Anterior cingulate cortex (tissue), 58 donors: ENCODE data around the gene DNAH5.

ENCODE experiments used
- DNase-seq, 58 donors: peaks; one replicate each; lab custom pipeline; 2025; lab: John Stamatoyannopoulos, UW

Gene DNAH5

DNA sequence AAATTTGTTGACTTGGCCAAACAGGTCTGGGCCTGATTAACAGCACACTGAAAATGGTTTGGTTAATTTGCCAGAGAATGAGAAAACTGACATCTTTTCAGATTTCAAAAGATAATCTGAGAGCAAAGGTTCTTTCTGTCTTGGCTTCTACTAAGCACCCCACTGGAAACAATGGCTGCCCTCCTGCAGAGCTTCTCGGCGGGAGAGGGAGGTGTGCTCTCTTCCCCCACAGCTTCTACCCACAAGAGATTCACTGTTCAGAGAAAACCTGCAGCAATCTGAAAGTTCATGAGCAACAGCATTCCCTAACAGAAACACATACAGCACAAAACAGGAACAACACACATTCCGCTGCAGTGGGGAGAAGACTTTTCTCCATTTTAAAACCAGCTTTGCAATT lies 3.0 kb downstream of the DNAH5 start:
- no peak for DNase-seq

- no peak for DNase-seq
Observed at GRCh38 chr5:13939638-13940037, 4.8 kb downstream of the DNAH5 start.

DNA sequence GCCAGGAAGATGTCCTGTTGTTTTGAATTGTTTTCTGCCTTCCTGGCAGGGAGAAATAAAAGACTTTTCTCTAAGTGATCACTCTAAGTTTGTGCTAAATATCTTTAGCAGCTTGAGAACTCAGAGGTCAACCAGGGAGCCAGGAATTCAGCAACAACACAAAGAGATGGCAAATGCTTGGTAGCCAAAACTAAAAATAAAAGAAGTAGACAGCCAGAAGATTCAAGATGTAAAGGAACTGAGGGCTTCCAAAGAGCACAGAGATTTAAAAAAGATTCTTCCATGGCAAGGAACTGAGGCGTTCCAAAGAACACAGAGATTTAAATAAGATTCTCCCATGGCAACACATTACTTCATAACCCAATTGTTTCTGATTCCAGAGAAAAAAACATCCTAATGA lies 9.6 kb downstream of the DNAH5 start:
- DNase-seq, result no peak

DNA sequence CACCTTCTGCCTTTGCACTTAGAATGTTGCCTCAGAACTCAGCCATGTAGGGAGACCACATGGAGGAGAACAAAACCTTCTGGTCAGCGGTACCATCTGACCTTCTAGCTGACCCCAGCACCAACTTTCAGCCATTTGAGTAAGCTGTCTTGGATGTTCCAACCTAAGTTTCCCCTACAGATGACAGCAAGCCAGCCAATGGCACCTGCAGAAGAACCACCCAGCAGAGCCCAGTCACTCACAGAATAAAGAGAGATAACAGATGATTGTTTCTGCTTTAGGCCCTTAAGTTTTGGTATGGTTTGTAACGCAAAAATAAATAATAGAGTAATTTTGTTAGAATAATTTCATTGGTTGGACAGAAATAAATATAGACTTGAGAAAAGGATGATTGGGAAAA lies 10.4 kb downstream of the DNAH5 start:
- no peak for DNase-seq

GRCh38 chr5:13932561-13932960 lies 11.9 kb downstream of the DNAH5 start:
- peak in 1 of 58 donors; percentile 19 for DNase-seq

- DNase-seq, result no peak
Observed at GRCh38 chr5:13932011-13932410, 12.5 kb downstream of the DNAH5 start.

DNA sequence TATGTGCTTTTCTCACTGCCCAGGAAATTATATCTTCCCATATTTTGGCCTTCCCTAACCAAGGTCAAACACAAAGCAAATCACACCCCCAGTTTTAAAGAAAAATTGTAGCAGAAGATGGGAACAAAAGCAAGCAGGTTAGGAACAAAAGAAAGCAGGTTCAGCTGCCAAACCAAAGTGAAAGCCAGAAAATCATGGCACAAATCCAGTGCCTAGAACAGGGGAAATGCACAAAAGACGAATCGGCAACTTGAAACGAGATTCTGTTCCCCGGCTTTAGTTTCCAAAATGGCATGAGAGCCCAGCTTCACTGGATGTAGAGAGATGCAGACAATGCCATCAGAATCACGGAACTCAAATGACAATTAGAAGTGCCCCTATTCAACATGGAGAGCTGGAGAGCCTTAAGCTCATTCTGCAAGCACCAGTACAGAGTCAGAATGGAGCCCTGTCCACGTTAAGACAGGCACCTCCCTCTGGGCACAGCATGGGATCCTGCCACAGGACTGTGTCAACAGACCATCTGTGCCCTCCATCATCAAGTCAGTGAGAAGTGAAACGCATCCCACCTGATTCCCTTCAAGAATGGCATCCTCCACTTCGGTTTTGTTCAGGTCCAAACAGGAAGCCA lies 13.8 kb downstream of the DNAH5 start:
- DNase-seq, result peak in 8 of 58 donors; percentile 12 to 36 (median 26)

DNA sequence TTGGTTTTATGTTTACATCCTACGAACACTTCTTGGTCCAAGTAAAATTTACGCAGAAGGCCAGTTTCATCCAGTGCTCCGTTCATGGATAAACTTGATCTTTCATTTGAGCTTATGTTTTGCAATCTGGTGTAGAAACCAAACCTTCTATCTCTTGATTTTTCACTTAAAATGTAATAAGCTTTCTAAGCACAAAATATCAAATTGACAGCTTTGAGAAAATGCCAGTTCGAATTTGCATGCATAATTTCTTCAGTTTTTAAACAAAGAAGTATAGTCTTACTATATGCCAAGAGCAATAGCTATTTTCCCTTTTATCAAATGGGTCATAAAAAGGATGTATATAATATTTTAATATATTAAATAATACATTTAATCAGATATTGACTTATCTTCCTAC lies 17.8 kb downstream of the DNAH5 start:
- DNase-seq, result no peak

DNA sequence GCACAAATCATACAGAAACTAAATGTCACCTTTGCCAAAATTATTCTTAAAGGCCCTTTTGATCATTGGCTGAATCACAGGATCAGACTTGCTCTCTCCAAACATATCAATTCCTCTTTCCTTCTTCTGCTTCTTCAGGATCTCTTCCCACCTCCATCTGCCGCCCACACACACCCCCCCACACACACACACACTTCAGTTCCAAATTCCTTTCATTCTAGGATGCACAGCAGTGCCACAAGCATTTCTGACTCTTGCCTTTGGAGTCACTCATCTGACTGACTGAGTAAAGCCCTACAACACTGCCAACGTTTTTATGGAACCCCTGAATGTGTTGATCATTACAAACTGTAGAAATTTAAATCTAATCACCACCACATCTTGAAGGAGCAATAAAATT lies 22.9 kb downstream of the DNAH5 start:
- DNase-seq, result no peak

GRCh38 chr5:13919786-13920185 lies 24.7 kb downstream of the DNAH5 start:
- DNase-seq, result no peak

DNA sequence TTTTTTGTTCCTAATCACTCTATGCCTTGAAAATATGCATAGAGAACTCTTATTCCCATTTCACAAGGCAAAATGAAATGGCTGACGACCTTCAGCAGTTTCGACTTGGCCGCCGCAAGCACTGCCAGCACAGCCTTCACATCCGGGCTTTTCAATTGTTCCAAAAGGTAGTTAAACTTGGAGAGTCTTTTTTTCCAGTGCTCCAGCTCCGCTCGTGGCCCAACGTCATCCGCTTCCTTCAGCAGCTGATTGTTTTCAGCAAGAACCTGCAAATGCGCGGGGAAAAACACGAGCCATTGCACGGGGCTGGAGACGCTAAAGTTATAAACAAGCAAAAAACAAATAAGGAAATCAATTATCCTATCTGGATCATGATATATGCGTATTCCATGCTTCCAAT lies 25.4 kb downstream of the DNAH5 start:
- no peak for DNase-seq

DNA sequence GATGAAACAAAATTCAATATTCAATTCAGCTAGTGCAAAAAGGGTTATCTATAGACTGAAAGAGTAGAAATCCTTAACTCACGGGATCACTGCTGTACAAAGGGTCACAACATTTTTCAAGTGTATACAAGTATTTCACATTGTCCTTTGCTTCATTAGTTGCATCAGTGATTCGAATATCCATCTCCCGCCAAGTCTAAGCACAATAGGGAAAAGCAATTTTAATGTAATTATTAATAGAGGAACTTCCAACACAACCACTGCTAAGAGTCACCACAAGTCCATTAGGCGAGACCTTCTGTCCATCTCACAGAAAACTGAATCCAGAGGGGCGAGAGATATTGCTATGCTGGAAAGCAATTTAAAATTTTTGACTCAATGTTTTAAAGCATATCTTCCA lies 27.4 kb downstream of the DNAH5 start:
- no peak for DNase-seq

DNA sequence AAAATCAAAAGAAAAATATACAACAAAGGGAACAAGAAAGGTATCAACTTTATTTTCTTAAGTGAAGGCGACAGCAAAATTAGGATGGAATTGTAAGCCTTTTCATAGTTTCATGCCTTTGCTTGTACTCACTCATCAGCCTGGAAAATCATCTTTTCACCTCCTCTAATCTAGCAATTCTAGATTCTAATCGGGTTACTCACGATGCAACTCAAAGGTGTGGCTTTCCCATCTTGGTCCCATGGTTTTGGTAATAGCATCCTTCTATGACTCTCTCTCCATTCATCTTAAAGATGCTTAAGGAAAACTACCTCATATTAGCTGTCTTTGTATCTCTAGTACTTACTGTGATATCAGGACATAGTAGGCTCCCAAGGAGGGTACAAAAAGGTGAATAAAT lies 30.5 kb downstream of the DNAH5 start:
- DNase-seq, result no peak

- no peak for DNase-seq
Observed at GRCh38 chr5:13910637-13911288, 33.7 kb downstream of the DNAH5 start.

GRCh38 chr5:13910201-13910600 lies 34.3 kb downstream of the DNAH5 start:
- no peak for DNase-seq

DNA sequence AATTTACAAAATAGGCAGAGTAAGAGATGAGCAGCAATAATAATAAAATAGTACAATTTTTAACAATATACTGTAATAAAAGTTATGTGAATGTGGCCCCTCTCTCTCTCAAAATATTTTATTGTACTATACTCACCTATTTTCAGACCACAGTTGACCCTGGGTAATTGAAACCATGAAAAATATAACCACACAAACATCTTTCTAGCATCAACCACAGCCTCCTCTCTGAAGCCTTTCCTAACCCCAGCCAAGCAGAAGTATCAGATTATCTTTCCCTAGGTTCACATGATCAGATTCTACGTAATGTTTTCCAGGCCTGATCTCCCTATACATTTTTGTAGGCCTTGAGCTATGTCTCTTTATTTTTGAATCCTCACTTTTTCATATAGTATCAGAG lies 35.2 kb downstream of the DNAH5 start:
- no peak for DNase-seq

- DNase-seq, result no peak
Observed at GRCh38 chr5:13898569-13898968, 45.9 kb downstream of the DNAH5 start.

GRCh38 chr5:13878357-13878756 lies 66.1 kb downstream of the DNAH5 start:
- DNase-seq, result no peak

GRCh38 chr5:13866792-13867191 lies 77.7 kb downstream of the DNAH5 start:
- DNase-seq, result peak in 3 of 58 donors; percentile 3 to 14 (median 4)

DNA sequence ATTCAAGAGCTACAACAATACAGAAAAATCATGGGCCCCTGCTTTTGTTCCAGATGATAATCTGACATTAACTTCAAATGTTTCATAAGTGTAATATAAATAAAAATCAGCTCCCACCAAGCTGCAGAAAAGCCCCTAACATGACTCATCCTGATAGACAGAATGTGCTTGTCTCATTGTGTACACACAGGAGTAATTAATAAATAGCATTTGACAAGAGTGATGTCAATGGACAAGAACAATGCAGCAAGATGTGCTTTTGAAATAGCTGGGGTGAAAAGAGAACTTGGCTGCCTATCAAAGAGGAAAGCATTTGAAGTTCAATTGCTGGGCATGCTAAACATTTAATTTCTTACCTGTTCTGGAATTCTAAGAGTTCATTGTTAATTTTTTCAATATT lies 79.2 kb downstream of the DNAH5 start:
- no peak for DNase-seq

DNA sequence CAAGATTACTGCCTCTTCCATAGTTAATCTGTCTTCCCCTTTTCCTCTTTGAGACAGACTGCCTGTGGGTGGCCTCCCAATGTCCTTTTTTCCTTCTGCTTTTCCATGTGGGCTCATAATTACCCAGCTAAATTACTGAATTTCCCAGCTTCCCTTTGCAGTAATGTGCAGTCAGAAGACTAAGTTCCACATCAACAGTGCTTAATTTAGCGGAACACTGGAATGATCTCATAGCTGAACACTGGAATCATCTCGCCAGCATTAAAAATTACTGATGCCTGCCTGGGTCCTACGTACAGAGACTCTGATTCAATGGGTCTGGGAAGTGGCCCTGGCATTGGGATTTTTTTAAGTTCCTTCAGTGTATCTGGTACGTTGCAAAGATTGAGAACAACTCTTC lies 84.3 kb downstream of the DNAH5 start:
- no peak for DNase-seq

DNA sequence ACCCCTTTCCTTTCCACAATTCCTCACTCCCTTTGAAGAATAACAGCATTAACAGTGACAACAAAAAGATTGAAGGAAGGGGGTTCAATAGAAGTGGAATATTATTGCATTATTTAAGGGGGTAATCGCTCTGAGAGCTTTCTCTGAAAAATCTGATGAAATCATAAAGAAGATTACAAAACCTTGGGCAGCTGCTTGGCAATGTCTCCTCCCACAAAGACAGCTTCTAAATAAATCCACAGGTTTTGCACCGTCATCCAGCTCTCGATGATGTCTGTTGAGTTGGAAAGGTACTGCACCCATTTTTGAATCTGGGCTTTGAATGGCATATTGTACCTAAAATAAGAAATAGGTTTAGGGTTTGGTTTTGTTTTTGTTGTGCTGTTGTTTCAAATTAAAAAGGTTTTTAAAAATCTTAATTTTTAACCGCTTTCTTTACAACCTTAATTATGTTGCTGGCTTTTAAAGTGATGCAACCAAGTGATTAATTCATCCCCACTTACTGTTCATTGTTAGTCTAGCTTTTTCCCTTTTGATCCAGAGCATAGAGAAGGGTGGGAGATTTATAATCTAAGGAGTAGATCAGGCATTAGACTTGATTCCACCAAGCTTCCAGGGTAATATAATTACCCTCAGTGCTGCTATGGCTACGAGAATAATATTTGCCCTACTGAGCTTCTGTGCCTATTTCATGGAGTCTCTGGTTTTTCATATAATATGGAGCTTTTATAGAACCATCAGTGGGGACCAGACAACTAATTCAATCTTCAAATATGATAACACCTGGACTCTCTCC lies 85.0 kb downstream of the DNAH5 start:
- DNase-seq, result no peak
